Measurements from ENCODE around the gene DSPP. TPM values are rescaled to one million over a fixed set of nuclear protein-coding genes. Genes with fewer than 3 reads are reported as not detected.

The DSPP gene
- total RNA-seq, 1 experiment from 2014 or later = not detected

DNA sequence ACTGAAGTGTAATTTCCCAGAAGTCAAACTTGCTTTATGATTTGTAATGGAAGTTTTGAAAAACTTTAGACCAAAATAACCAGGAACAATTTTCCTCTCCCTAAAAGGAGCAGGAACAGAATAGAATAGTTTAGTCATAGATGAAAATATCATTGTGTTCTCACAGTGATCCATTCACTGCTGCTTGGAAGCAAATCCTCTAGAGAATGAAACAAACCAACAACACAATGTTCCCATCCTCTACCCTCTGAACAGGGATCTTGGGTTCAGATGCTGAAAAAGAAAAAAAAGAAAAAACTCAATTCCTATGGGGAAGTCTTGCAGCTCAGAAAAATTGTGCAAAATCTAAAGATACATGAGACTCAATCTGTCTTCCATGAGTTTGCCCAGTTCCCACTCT, 12.2 kb downstream of the DSPP start:
- no peak overlapping the region for H2BK20ac ChIP-seq (ENCODE audit: low read depth, low read length, poor library complexity, severe bottlenecking)
- no peak overlapping the region for H3K4me3 Mint-ChIP-seq
- no peaks in the 10 kb centered on the region for H3K9me3 ChIP-seq (ENCODE audit: control insufficient read depth, low read depth, low read length)
- no peaks in the 10 kb centered on the region for H3K79me2 ChIP-seq (ENCODE audit: insufficient read depth, low read length)
- H4K8ac ChIP-seq (replicated peaks; ENCODE audit: insufficient read length, low read depth, low read length) = no peak overlapping the region
- no peaks in the 10 kb centered on the region for H4K20me1 ChIP-seq (ENCODE audit: control insufficient read depth, insufficient read depth, insufficient read length)
- no peaks in the 10 kb centered on the region for H3K27me3 ChIP-seq (ENCODE audit: insufficient read depth, low read length)
- no peak overlapping the region for H3K56ac ChIP-seq (ENCODE audit: insufficient read length, low read depth, low read length)
- no peak overlapping the region for H3T11ph ChIP-seq (ENCODE audit: low read length)
- no peak overlapping the region for H3K4me2 ChIP-seq (ENCODE audit: insufficient read depth, insufficient read length, low read length)
- no peaks in the 10 kb centered on the region for H3K79me1 ChIP-seq (ENCODE audit: insufficient read depth, low read depth, low read length, poor library complexity, severe bottlenecking)
- no peak overlapping the region for H2AFZ ChIP-seq (ENCODE audit: low read length)
- no peaks in the 10 kb centered on the region for H3K9me3 Mint-ChIP-seq
- H2BK120ac ChIP-seq (ENCODE audit: low read depth, low read length, poor library complexity, severe bottlenecking) = no peak overlapping the region
- no peak overlapping the region for H3K27ac ChIP-seq (ENCODE audit: insufficient read length, low read depth, low read length)
- no peak overlapping the region for H4K5ac ChIP-seq (ENCODE audit: insufficient read length, low read depth, low read length)
- no peak overlapping the region for H3K14ac ChIP-seq (ENCODE audit: insufficient read depth, low read length)
- no peaks in the 10 kb centered on the region; the same call in 1 of the 2 replicates for H3K27me3 Mint-ChIP-seq (ENCODE audit: low read depth)
- no peaks in the 10 kb centered on the region for H3K4me1 ChIP-seq (ENCODE audit: insufficient read depth, low read length)
- H3K27ac Mint-ChIP-seq = no peak overlapping the region; a peak in 1 of 7 replicates
- no peak overlapping the region for H3K4ac ChIP-seq (ENCODE audit: low read depth, low read length)
- H3K9ac ChIP-seq (ENCODE audit: extremely low read depth, insufficient read length, low read length) = no peak overlapping the region
- no peak overlapping the region for H2BK12ac ChIP-seq (ENCODE audit: insufficient read length, low read depth, low read length)
- no peak overlapping the region for H2AK5ac ChIP-seq (ENCODE audit: insufficient read length, low read length)
- no peak for DNase-seq
- no peaks in the 10 kb centered on the region for H3K36me3 Mint-ChIP-seq (ENCODE audit: insufficient read depth in 1 of 3, low read depth in 3 of 3)
- no peaks in the 10 kb centered on the region for H3K23me2 ChIP-seq (ENCODE audit: insufficient read length, low read depth, low read length, poor library complexity, severe bottlenecking)
- H3K18ac ChIP-seq (ENCODE audit: insufficient read length, low read depth, low read length) = no peak overlapping the region
- H3K23ac ChIP-seq (ENCODE audit: insufficient read length, low read depth, low read length) = no peak overlapping the region
- H3K4me1 Mint-ChIP-seq = peaks cover 0 to 8% of the 10 kb centered on the region in 2 experiments; a peak in 3 of 4 replicates
- no peak overlapping the region for H2BK5ac ChIP-seq (ENCODE audit: insufficient read length, low read length)
- TF ChIP-seq, protein P1, sequence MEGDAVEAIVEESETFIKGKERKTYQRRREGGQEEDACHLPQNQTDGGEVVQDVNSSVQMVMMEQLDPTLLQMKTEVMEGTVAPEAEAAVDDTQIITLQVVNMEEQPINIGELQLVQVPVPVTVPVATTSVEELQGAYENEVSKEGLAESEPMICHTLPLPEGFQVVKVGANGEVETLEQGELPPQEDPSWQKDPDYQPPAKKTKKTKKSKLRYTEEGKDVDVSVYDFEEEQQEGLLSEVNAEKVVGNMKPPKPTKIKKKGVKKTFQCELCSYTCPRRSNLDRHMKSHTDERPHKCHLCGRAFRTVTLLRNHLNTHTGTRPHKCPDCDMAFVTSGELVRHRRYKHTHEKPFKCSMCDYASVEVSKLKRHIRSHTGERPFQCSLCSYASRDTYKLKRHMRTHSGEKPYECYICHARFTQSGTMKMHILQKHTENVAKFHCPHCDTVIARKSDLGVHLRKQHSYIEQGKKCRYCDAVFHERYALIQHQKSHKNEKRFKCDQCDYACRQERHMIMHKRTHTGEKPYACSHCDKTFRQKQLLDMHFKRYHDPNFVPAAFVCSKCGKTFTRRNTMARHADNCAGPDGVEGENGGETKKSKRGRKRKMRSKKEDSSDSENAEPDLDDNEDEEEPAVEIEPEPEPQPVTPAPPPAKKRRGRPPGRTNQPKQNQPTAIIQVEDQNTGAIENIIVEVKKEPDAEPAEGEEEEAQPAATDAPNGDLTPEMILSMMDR (conservative IDR thresholded peaks at IDR 0.05) = no peak
- H2BK15ac ChIP-seq (ENCODE audit: low read depth, low read length) = no peak overlapping the region
- no peak overlapping the region for H4K91ac ChIP-seq (ENCODE audit: insufficient read length, low read depth, low read length)
